NCI-H2171 (cell line): ENCODE measurements around the gene LMF1.

Experiments
- DNase-seq: peaks from one replicate; lab custom pipeline; 2025; lab: John Stamatoyannopoulos, UW

Gene LMF1

DNA sequence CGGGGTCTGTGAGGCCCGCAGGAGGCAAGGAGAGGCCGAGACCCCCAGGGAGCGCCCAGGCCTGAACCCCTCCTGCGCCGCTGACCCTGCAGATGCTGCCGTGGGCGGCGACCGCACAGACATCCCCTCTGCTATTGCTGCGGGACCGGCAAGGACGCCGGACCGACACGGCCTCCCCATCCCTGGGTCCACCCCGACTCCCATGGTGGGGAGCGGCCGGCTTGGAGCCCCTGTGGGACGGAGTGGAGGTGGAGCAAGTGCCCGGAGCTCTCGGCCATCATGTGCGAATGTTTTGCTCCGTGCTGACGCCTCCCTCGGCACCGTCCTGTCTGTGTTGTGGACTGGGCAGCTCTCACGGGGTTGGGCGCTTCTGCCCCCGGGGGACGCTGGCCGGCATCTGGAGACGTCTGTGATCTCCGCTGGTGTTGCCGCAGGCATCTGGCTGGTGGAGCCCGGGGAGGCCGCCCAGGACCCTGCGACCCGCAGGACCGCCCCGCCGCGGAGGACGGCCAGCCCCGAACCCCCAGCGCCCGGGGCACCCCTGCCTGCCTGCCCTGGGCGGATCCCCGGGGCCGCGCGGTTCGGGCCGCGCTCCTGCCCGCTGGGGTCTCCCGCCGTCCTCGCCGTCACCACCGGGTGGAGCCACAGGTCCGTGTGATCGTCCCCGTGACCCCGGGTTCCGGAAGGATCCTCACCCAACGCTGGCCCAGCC lies 157.4 kb downstream of the LMF1 start:
- DNase-seq, result peak; percentile 32

DNA sequence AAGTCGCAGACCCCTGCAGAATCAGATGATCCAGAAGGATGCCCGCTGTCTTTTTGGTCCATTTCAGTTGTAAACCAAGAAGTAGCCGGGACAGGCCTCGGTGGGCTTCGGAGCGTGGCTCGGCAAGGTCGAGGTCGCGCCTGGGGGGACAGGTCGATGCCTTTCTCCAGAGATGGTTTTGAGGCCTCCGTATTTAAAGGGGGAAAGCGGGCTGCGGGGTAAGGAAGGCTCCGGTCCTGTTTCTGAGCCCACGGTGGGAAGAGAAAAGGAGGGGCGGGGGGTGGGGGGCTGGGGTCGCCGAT lies 162.7 kb downstream of the LMF1 start:
- no peak for DNase-seq

DNA sequence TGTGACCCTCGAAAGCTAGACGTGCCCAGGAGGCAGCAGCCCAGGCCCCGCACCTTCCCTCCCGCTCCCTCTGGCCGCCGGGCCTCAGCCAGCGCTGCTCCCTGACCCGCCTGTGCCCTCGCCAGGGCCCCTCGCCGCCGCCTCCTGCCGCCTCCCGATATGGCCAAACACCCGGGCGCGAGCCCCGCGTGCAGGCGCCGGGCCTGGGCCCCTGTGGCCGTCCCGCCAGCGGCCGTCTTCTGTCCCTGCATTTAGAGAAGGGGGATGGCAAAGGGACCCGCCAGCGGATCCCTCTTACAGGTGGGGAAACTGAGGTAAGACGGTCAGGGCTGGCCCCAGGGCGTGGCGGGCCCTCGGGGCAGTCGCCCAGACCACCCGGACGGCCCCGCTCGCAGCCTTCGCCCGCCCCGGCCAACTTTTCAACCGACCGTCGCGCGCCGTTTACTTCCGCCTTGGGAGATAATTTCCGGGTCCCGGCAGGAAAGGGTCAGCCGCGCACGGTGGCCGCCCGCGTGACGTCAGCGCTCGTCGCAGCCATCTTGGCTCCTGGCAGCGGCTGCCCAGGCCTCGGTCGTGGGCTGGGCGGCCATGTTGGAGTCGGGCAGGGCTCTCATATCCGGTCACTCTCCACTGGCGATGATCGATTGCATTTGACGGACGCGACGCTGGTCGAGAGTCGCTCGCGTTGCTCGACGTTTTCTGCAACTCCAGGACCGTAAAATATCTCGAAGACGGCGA lies 163.3 kb downstream of the LMF1 start:
- DNase-seq, result peak; percentile 59

DNA sequence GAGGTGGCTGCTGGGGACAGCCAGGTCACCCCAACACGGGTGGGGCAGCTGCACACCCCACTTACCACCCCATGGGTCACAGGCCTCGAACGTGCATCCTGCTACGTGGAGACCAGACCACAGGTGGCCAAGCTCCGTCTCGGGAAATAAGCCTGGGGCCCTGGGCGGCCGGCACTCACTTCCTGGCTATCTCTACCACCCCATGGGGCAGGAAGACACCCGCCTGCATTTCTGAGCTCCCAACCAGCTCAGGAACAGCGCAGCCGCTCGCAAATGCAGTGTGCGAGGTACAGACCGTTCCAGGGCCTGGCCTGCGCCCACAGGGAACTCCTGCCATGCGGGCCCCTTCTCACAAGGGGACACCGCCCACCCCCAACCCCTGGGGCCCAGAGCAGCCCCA lies 165.3 kb downstream of the LMF1 start:
- no peak for DNase-seq

DNA sequence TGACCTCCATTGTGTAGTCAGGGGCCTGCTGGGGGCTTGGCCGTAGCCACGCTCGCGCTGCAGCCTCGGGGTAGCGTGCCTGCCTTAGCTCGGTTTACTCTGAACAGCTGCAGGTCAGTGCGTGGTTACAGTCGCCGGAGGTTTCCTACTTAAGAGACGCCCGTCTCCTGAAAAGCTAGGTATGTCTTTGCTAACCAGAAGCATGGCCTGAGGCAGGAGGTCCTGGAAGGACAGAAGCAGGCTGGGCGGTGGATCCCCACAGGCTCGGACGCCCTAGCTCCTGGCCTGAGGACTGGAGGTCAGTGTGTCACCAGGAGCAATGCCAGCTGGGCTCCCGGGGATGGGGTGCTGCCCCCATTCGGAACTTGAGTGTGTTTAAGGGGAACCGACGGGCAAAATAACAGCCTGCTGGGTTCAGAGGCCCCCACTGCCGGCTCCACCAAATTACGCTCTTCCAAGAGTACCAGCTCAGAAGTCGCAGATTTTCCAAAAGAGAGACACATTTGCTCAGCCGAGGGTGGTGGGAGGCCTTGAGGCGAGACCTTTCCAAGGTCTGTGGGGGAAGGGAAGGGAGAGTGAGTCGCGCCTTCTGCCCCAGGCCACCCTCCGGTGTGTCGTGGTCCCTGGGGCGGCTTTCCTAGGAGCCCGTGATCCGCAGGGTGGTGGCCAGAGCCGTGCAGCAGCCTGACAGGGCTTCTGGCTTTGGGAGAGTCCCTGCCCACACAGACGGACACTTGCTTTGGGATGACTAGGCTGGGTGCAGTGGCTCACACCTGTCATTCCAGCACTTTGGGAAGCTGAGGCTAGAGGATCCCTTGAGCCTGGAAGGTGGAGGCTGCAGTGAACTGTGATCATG lies 166.4 kb downstream of the LMF1 start:
- DNase-seq, result no peak

DNA sequence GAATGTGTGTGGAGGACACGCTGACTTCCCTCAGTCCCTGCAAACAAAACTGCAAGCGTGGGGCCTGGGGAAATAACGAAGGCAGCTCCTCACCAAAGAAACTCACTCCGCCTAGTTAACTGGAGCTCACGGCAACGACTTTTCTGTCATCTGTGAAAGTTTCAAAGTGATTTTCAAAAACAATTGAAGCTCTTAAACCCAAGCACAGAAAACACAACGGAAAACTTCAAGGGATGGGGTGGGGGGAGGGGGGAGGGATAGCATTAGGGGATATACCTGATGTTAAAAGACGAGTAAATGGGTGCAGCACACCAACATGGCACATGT lies 167.1 kb downstream of the LMF1 start:
- no peak for DNase-seq
